ENCODE data around the gene SACS. TPM values are rescaled to one million over a fixed set of nuclear protein-coding genes. Genes with fewer than 3 reads are reported as not detected.

Gene SACS
- total and polyA plus RNA-seq, 12 donors: 4.7 to 44.5 (median 20.0) TPM

DNA sequence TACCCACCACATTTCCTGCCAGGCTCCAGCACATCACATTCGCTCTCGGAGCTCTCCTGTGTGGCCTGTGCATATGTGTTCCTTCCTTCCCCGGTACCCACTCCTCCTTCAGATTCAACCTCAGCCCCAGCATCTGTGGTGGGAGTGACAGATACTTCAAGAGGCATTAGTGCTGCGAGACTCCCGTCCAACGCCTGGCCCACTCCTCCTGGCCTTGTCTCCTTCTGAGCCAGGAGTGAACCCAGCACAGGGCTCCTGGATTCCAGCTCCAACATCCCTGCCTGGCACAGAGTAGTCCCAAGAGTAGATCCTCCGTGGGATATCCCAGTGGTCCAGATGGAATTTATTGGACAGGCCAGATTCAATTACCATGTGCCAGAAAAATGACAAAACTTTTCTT is 55.9 kb downstream of the SACS start:
- no peaks in the 10 kb centered on the region for H3K27me3 ChIP-seq
- H3K36me3 ChIP-seq: no peaks in the 10 kb centered on the region
- DNase-seq (no peak), ATAC-seq (peak in 1 of 8 donors; percentile 0)
- 51 to 62% methylated on average over 7 of the region's 7 CpGs for WGBS, 2 donors
- H3K9me3 ChIP-seq: no peaks in the 10 kb centered on the region
- no peak overlapping the region for H3K4me3 ChIP-seq
- TF ChIP-seq, protein P1, sequence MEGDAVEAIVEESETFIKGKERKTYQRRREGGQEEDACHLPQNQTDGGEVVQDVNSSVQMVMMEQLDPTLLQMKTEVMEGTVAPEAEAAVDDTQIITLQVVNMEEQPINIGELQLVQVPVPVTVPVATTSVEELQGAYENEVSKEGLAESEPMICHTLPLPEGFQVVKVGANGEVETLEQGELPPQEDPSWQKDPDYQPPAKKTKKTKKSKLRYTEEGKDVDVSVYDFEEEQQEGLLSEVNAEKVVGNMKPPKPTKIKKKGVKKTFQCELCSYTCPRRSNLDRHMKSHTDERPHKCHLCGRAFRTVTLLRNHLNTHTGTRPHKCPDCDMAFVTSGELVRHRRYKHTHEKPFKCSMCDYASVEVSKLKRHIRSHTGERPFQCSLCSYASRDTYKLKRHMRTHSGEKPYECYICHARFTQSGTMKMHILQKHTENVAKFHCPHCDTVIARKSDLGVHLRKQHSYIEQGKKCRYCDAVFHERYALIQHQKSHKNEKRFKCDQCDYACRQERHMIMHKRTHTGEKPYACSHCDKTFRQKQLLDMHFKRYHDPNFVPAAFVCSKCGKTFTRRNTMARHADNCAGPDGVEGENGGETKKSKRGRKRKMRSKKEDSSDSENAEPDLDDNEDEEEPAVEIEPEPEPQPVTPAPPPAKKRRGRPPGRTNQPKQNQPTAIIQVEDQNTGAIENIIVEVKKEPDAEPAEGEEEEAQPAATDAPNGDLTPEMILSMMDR (IDR thresholded peaks at IDR 0.05): no peak
- intact Hi-C loops (cut with DNase I): loop anchor here in 3 of 10 donors (2.0 to 10.0 kb wide), 2 partner anchors 187 to 201 kb away; no protein-coding TSS in a partner anchor
- H3K27ac ChIP-seq: peak overlapping the region; percentile 18 to 94 (median 62)
- peaks cover 7 to 69% (median 48%) of the 10 kb centered on the region in 9 donors for H3K4me1 ChIP-seq

DNA sequence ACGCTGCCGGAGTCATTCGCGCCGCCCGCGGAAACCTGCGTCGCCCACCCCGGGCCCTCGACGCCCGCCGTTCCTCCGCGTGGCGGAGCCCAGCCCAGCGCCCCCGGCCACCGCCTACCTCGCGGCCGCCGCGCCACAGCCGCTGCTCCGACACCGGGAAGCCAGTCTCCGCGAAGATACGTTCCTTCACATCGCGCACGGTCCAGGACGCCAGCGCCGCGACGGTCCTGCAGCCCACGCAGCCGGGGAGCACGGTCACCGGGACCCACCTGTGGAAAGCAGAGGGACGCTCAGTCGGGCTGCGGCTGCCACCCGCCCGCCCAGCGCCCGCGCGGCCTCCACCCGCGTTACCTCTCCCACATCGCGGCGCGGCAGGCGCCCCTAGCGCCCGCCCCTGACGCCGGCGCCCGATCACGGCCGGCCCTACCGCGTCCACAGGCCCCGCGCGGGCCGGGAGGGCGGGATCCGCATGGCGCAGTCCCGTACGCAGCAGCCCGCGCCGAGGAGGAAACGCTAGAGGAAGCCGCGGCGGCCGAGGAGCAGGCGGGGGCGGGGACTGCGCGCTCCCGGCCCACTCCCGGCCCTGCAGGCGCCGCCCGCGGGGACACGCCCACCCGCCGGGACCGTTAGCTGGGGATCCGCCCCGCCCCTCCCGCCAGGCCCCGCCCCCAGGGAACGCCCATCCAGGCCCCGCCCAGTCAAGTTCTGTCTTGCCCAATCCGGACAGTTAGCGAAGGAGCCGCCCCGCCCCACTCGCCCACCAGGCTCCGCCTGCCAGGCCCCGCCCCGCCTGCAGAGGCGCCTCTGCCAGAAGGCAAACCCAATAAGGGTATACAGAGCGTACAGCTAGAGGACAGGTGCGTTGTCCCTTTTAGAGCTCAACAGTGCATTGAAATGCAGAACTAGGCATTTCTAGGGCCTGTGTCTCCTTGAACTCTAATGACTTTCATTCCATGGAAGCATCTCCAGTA is 58.2 kb downstream of the SACS start:
- Histone ChIP-seq H3K27me3 (no peaks in the 10 kb centered on the region), H3K4me3 (peak overlapping the region; percentile 69 to 90 (median 86)), H3K27ac (peak overlapping the region; percentile 60 to 95 (median 91)), H3K9me3 (no peaks in the 10 kb centered on the region), H3K4me1 (peaks cover 7 to 73% (median 50%) of the 10 kb centered on the region in 9 donors), H3K36me3 (peaks cover 0 to 20% (median 8%) of the 10 kb centered on the region in 9 donors)
- TF ChIP-seq, protein P1 (IDR thresholded peaks at IDR 0.05): peak in 8 of 9 donors; percentile 11 to 49 (median 35)
- ATAC-seq (peak; percentile 95 to 97 (median 96)), DNase-seq (peak; percentile 97 to 99)
- intact Hi-C loops (cut with DNase I): loop anchor here in 2 of 10 donors (10.0 kb wide), 1 partner anchor 190 kb away; no protein-coding TSS in a partner anchor
- WGBS, 2 donors: 1% methylated on average over 109 to 117 of the region's 117 CpGs

- TF ChIP-seq, protein P1 (IDR thresholded peaks at IDR 0.05): no peak
- ATAC-seq: no peak
- Histone ChIP-seq H3K9me3 (no peaks in the 10 kb centered on the region), H3K36me3 (peaks cover 0 to 49% (median 16%) of the 10 kb centered on the region in 9 donors), H3K27me3 (no peaks in the 10 kb centered on the region), H3K27ac (peak overlapping the region in 6 of 10 donors; percentile 2 to 53 (median 35)), H3K4me1 (peaks cover 2 to 52% (median 36%) of the 10 kb centered on the region in 9 donors), H3K4me3 (no peak overlapping the region)
- no peak for DNase-seq
- intact Hi-C loops (cut with DNase I): loop anchor here in 2 of 10 donors (10.0 kb wide), 1 partner anchor 192 kb away; no protein-coding TSS in a partner anchor
- 31 to 33% methylated on average over 5 of the region's 5 CpGs for WGBS, 2 donors
These were observed 61.1 kb downstream of the SACS start for GRCh38 chr13:23372264-23372906.

- peak in 7 of 8 donors; percentile 23 to 86 (median 53) for ATAC-seq
- Histone ChIP-seq H3K36me3 (peaks cover 0 to 94% (median 40%) of the 10 kb centered on the region in 9 donors), H3K9me3 (no peaks in the 10 kb centered on the region), H3K27ac (peak overlapping the region in 4 of 10 donors; percentile 41 to 81 (median 61)), H3K4me3 (no peak overlapping the region), H3K27me3 (no peaks in the 10 kb centered on the region), H3K4me1 (peaks cover 0 to 16% (median 13%) of the 10 kb centered on the region in 9 donors)
- intact Hi-C loops (cut with DNase I): no loop called here
- TF ChIP-seq, protein P1 (IDR thresholded peaks at IDR 0.05): no peak
- 93 to 96% methylated on average over 6 of the region's 6 CpGs for WGBS, 2 donors
- no peak for DNase-seq
These were observed 65.6 kb downstream of the SACS start for GRCh38 chr13:23367907-23368306.
